GM12872 (cell line): ENCODE data around the gene AGAP1.

Experiments used
- TF ChIP-seq, protein P1 (sequence below): IDR thresholded peaks from 3 replicates; pipeline ENCODE4 v1.5.1; 2011; ENCODE audit warnings: low read depth, mild to moderate bottlenecking, low read length, moderate library complexity; ENCODE audit not compliant: insufficient read depth

The AGAP1 gene

DNA sequence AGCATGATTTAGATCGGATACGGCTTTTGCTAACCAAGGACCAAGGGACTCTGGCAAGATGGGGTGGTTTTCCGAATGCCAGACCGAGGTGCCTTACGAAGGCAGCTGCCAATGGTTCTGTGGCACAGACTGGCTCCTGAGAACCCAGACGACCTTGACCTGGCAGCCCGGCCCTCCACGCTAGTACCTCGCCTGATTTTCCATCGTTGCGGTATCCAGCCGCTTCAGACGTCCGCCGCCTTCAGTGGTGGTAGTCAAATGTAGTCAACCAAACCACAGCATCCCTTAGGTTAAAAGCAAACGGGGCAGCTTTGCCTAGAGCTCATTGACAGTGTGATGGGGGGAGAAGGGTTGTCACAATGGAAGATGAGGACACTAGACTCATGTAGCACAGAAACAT lies 631.7 kb downstream of the AGAP1 start:
- TF ChIP-seq, protein P1, sequence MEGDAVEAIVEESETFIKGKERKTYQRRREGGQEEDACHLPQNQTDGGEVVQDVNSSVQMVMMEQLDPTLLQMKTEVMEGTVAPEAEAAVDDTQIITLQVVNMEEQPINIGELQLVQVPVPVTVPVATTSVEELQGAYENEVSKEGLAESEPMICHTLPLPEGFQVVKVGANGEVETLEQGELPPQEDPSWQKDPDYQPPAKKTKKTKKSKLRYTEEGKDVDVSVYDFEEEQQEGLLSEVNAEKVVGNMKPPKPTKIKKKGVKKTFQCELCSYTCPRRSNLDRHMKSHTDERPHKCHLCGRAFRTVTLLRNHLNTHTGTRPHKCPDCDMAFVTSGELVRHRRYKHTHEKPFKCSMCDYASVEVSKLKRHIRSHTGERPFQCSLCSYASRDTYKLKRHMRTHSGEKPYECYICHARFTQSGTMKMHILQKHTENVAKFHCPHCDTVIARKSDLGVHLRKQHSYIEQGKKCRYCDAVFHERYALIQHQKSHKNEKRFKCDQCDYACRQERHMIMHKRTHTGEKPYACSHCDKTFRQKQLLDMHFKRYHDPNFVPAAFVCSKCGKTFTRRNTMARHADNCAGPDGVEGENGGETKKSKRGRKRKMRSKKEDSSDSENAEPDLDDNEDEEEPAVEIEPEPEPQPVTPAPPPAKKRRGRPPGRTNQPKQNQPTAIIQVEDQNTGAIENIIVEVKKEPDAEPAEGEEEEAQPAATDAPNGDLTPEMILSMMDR: no peak

DNA sequence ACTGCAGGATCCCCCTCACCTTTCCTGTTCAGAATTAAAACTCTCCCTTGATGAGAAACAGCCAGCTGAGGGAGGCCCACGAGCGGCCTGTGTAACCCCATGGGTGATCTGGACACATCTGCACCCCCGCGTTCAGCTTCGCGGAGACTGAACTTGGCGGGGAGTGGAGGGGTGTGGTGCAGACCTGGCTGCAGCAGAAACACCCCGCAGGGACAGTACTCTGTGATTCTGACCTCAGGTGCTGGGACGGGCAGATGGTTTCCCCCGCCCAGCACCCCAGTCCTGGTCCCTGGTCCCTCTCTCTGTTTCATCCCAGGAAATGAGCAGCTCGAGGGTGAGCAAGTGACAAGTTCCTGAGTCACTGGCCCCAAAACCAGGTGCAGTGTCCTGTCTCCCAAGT lies 633.2 kb downstream of the AGAP1 start:
- TF ChIP-seq, protein P1: no peak

DNA sequence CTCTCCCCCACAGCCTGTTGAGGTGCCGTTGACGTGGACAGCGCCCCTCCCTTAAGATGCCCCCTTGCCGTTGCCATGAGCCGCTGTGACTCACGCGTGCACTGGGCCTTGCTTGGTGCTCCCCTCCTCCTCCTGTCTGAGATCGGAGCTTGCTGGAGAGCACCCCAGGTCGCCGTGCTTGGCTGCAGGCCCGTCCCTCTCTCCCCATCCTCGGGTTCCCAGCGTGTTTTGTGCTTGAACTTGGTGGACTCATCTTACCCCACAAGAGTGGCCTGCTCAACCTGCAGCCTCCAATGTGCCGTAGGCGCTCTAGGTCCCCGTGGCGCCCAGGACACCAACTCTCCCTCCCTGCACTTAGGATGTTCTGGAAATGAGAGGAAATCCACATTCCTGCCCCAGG lies 634.5 kb downstream of the AGAP1 start:
- TF ChIP-seq, protein P1: no peak

DNA sequence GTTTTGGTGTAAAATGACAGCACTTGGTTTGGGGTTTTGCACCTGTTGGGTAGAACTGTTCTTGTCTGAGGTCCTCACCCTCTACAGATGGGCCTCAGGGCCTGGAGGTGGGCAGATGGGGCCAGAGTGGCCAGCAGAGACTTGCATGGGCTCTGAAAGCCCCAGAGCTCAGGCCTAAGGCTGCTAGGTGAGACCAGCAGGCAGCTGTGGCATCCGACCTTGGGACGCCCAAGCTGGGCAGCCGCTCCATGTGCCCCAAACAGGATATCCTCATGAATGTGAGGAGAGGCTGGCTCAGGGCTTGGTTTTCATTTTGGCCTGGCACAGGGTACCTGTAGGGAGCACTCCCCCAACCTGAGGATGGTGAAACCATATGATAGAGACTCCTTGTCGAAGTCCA lies 636.1 kb downstream of the AGAP1 start:
- TF ChIP-seq, protein P1: no peak

DNA sequence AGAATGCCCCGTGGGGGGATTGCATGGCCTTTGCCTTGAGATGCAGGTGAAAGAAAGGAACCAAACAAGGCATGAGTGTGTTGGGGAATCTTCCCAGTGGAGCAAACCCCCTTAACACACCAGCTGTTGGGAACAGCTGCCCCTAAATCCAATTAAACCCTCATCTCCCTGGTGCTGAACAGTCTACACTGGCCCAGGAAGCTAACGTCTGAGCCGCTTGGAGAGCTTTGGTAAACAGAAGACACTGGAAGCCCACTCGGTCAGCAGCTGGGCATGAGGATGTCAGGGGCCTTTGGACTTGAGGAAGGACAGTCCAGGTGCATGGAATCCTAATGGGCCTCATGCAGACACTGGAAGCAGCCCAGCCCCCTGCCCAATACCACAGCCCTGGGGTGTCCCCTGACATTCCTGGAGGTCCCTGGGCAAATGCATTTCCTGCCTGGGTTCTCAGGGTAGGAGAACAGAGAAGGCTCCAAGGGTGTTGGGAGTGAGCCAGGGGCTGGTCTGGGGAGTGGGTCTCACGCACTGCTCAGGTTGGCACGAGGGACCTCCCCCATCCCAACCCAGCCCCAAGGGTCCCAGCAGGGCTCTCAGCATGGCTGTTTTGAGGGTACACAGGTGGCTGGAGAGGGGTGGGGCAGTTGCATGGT lies 636.6 kb downstream of the AGAP1 start:
- TF ChIP-seq, protein P1: no peak

DNA sequence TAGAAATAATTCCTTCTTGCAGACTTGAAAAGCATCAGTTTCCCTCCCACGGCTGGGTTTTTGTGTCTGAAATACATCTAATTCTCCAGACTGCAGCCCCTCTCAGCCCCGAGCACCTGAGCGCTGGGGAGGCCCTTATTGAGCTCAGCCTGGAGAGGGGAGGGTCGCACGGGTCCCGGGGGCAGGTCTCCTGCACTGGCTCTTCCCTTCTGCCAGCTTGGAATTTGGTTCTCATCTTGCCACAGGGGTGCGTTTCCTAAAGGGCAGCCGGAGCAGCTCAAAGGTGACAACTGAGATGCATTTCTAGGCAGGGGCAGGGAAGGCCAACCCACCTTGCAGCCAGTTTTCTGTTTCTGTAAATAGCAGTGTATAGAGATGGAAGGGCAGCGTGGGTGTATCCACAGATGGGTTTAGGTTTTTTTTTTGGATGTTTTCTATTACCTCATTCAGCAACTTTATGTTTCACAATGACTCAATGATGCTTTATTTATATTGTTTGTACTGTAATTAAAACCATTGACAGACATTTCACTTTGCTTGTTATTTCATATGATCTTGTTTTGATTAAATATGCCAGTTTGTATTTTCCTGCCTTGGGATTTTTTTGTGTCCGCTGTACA lies 637.3 kb downstream of the AGAP1 start:
- TF ChIP-seq, protein P1: no peak

DNA sequence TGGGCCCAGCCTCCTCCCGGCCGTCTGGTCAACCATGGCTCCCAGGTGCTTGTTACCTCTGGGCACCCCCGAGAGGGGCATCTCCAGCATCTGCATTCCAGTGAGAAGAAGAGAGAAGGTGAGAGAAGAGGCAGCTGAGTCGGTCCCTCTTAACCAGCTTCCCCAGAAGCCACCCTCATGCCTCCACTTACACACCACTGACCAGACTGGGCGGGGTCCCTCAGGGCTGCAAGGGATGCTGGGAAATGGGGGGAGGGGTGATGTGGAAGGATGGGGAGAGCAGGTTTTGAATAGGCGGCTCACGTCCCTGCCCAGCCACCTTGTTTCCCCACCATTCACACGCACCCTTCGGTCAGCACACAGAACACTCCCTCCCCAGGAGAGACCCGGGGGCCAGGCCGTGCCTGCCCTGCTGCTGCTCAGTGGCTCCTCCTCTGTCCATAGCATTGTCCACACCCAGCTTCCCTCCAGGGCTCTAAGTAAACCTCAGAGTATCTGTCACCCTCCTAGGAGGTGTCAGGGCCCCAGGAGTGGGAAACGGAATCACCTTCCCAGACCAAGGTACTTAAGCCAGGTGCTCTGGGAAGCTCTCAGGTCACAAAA lies 639.7 kb downstream of the AGAP1 start:
- TF ChIP-seq, protein P1: no peak
